GM12878 (cell line): ENCODE measurements around the gene OR2AE1.

Experiments
- EP300 ChIP-seq, 2 experiments: fragments of 150-350 bp in 1 of 2; IDR thresholded peaks; 2 replicates each; pipeline ENCODE4 v1.6.1; 2011 to 2012; ENCODE audit warnings: low read depth in 2 of 2, low read length in 2 of 2, borderline replicate concordance in 1 of 2, improper control_type of control experiment in 1 of 2, inconsistent platforms in 1 of 2; ENCODE audit not compliant: control insufficient read depth in 1 of 2
- NR2C1 ChIP-seq: fragments of 450-650 bp; IDR thresholded peaks from 2 replicates; pipeline ENCODE4 v1.6.1; 2017; ENCODE audit warnings: antibody characterized with exemption, mild to moderate bottlenecking, moderate library complexity
- TF ChIP-seq, protein P1 (sequence below), 3 experiments: IDR thresholded peaks in 2 of 3; conservative IDR thresholded peaks in 1 of 3; 2 replicates each; pipeline ENCODE4 v1.5.1; 2011; ENCODE audit warnings: low read depth in 3 of 3, low read length in 3 of 3, mild to moderate bottlenecking in 3 of 3, control low read depth in 2 of 3, moderate library complexity in 2 of 3, inconsistent platforms in 1 of 3, mixed read lengths in 1 of 3; ENCODE audit not compliant: control insufficient read depth in 2 of 3, insufficient read depth in 1 of 3; ENCODE audit errors: extremely low read depth in 1 of 3

DNA sequence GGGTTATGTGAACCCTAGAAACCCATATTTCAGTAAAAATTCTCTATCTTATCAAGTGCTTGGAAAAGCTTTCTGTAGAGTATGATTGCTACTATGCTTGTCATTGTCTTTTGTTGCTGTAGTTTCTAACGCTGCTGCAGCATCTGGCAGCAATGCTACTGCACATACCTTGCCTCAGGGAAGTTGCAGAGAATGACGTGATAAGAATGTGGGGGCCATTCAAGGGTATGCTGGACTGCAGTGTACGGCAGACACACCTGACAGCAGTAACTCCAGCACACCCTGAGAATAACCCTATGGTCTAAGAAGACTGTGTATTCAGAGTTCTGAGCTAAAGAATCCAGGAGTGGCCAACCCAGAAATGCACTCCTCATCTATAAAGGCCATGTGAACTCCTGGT lies 22.0 kb upstream of the OR2AE1 start:
- no peak for TF ChIP-seq EP300 (IDR thresholded peaks at IDR 0.05; ENCODE audit: borderline replicate concordance in 1 of 2, control insufficient read depth in 1 of 2, low read depth in 2 of 2, low read length in 2 of 2)
- TF ChIP-seq NR2C1 = no peak
- TF ChIP-seq, protein P1, sequence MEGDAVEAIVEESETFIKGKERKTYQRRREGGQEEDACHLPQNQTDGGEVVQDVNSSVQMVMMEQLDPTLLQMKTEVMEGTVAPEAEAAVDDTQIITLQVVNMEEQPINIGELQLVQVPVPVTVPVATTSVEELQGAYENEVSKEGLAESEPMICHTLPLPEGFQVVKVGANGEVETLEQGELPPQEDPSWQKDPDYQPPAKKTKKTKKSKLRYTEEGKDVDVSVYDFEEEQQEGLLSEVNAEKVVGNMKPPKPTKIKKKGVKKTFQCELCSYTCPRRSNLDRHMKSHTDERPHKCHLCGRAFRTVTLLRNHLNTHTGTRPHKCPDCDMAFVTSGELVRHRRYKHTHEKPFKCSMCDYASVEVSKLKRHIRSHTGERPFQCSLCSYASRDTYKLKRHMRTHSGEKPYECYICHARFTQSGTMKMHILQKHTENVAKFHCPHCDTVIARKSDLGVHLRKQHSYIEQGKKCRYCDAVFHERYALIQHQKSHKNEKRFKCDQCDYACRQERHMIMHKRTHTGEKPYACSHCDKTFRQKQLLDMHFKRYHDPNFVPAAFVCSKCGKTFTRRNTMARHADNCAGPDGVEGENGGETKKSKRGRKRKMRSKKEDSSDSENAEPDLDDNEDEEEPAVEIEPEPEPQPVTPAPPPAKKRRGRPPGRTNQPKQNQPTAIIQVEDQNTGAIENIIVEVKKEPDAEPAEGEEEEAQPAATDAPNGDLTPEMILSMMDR (IDR thresholded peaks at IDR 0.05 in 2 of 3, conservative IDR thresholded peaks at IDR 0.05 in 1 of 3; ENCODE audit: control insufficient read depth in 2 of 3, extremely low read depth in 1 of 3, insufficient read depth in 1 of 3, low read depth in 3 of 3, low read length in 3 of 3) = no peak
